Kidney epithelial cell (primary cell): Measurements from ENCODE around the gene ACTN4. TPM values are rescaled to one million over a fixed set of nuclear protein-coding genes. Genes with fewer than 3 reads are reported as not detected.

ENCODE experiments used
- DNase-seq: peaks from one replicate; pipeline ENCODE4 v3.0.0-alpha.2; 2010; ENCODE audit warnings: low read depth
- H3K27me3 ChIP-seq: 2 replicates; pipeline ENCODE4 v1.6.0; 2011; ENCODE audit warnings: low read length; ENCODE audit not compliant: control insufficient read depth, insufficient read depth
- H3K36me3 ChIP-seq: 2 replicates; pipeline ENCODE4 v1.5.1; 2011; ENCODE audit warnings: low read length; ENCODE audit not compliant: control insufficient read depth, insufficient read depth
- H3K4me3 ChIP-seq: 2 replicates; pipeline ENCODE4 v1.5.1; 2011; ENCODE audit warnings: low read depth, mild to moderate bottlenecking, control low read depth, low read length
- total RNA-seq: library from RNA; depleted of rRNA; stranded (reverse); fragments of >200 nt; gene quantifications from 2 replicates; pipeline ENCODE4 v1.2.3, GENCODE V29; 2015
- TF ChIP-seq, protein P1 (sequence below): IDR thresholded peaks from 2 replicates; pipeline ENCODE4 v1.5.1; 2011; ENCODE audit warnings: mild to moderate bottlenecking, moderate library complexity, low read length, control low read depth, inconsistent platforms; ENCODE audit not compliant: insufficient read depth, poor library complexity, severe bottlenecking

Gene ACTN4
- total RNA-seq, 1 donor from 2014 or later, result 821 TPM

DNA sequence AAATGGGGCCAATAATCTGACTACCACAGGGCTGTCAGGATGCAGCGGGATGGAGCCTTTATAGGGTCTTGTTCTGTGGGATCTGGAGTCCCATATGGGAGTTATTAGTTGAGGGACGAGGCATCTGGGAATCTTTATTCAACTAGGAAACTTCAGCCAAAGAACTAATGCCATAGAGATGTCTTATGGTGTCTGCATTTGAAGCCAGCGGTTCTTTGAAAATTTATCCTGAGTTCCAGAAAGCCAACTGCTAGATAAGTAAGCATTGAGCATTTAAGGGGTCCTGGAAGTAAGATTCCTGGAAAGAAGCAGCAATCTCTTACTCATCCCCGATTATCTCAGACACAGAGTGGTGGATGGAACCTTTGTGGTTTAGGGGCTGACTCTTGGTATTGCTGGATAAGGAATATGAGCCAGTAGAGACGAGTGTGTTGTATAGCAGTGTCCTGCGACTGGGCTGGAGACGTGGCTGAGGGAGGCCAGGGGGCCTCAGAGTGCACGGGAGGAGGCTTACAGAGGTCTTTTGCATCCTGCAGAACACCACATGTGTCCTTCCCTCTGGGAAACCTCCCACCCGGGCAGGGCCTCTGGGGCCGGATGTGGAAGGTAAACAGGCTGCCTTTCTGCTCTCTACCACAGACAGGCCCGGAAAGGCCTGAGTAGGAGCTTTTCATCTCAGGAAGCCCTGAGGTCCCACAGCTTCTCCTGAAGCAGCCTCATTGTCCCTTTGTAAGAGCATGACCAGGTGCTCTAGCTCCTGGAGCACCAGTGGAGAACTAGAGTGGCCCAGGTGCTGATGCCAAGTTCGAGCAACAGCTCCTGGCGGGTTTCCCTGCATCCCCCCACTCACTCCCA, 28.8 kb downstream of the ACTN4 start:
- H3K36me3 ChIP-seq, result no peaks in the 10 kb centered on the region
- TF ChIP-seq, protein P1, sequence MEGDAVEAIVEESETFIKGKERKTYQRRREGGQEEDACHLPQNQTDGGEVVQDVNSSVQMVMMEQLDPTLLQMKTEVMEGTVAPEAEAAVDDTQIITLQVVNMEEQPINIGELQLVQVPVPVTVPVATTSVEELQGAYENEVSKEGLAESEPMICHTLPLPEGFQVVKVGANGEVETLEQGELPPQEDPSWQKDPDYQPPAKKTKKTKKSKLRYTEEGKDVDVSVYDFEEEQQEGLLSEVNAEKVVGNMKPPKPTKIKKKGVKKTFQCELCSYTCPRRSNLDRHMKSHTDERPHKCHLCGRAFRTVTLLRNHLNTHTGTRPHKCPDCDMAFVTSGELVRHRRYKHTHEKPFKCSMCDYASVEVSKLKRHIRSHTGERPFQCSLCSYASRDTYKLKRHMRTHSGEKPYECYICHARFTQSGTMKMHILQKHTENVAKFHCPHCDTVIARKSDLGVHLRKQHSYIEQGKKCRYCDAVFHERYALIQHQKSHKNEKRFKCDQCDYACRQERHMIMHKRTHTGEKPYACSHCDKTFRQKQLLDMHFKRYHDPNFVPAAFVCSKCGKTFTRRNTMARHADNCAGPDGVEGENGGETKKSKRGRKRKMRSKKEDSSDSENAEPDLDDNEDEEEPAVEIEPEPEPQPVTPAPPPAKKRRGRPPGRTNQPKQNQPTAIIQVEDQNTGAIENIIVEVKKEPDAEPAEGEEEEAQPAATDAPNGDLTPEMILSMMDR, result no peak
- no peak for DNase-seq
- H3K4me3 ChIP-seq, result no peak overlapping the region
- H3K27me3 ChIP-seq, result no peaks in the 10 kb centered on the region

DNA sequence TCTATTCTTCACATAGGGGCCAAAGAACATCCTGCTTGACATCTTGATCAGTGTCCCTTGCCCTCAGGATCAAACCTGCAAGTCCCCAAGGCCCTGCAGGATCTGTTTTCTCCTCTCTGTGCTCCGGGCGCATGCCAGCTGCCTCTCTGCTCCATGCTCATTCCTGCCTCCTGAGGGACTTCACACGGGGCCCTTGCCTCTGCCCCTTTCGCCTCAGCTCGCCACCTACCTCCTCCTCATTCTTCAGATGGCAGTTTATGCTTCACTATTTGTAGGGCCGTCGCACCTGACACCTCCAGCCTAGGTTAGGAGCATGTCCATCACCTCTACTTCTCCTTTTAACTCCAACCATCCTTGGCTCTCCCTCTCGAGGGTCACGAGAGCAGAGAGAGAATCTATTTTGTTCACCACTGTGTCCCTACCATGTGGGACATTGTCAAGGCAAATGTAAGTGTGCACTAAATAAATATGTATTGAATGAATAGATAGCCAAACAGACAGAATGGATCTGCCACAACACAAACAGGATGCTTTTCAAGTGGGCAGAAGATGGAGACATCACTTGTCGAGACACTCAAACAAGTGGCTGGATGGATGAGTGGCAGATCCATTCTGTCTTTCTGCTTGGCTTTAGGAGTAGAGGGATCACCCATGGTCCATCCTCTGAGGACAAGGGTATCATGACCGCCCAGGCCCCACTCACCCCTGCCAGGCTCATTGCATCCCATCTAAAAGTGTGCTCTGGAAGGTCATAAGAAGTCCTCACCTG, 29.6 kb downstream of the ACTN4 start:
- DNase-seq, result no peak
- no peaks in the 10 kb centered on the region for H3K27me3 ChIP-seq
- H3K4me3 ChIP-seq, result no peak overlapping the region
- H3K36me3 ChIP-seq, result no peaks in the 10 kb centered on the region
- TF ChIP-seq, protein P1, result no peak

- H3K36me3 ChIP-seq, result no peaks in the 10 kb centered on the region
- DNase-seq, result no peak
- TF ChIP-seq, protein P1, result no peak
- H3K27me3 ChIP-seq, result no peaks in the 10 kb centered on the region
- no peak overlapping the region for H3K4me3 ChIP-seq
Observed at GRCh38 chr19:38678217-38678890, 30.9 kb downstream of the ACTN4 start.

GRCh38 chr19:38678891-38679494, 31.5 kb downstream of the ACTN4 start:
- H3K36me3 ChIP-seq, result no peaks in the 10 kb centered on the region
- TF ChIP-seq, protein P1, result no peak

GRCh38 chr19:38679839-38680238, 32.4 kb downstream of the ACTN4 start:
- no peak overlapping the region for H3K4me3 ChIP-seq
- TF ChIP-seq, protein P1, result no peak
- H3K27me3 ChIP-seq, result no peaks in the 10 kb centered on the region
- DNase-seq, result no peak
- no peaks in the 10 kb centered on the region for H3K36me3 ChIP-seq

More at GRCh38 chr19:38678891-38679494, 31.5 kb downstream of the ACTN4 start:
- no peak for DNase-seq
- Histone ChIP-seq H3K4me3 (no peak overlapping the region), H3K27me3 (no peaks in the 10 kb centered on the region)
